GM12875 (cell line): ENCODE results near the gene ASB18.

Experiments
- H3K4me3 ChIP-seq: one replicate; pipeline ENCODE4 v1.5.1; 2011; ENCODE audit warnings: low read depth, low read length, control low read depth
- CTCF ChIP-seq: IDR thresholded peaks from 2 replicates; pipeline ENCODE4 v1.5.1; 2011; ENCODE audit warnings: low read depth, mild to moderate bottlenecking, control low read depth, inconsistent platforms, low read length, moderate library complexity, borderline replicate concordance; ENCODE audit not compliant: insufficient read depth

Gene ASB18

DNA sequence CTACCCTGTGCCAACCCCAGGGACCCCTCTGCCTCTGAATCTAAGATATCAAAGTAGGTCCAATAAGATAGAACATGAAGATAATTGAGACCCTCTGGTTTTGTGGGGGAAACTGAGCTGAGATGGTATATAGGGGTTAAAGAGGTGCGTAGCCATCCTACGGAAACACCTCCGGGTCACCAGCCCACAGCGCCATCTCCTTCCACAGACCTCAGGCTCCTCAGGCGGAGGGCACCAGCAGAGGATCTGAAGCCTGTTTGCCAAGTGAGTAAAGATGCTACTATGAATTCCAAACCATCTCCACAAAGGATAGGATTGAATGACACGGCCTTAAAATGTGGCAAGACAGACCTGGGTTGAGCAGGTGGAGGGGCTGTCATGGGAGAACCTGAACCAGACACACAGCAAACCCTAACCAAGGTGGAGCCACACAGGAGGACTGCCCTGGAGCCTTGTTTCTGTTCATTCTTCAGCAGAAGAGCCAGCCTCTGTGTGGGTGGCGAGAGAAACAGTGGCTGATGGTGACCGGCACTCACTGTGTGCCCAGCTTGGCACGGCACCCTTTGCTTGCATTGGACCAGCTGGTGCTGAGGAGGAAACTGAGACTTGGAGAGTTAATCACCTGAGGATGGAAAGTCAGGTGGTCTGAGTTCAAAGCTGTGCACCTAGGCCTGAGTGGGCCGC, 106.2 kb downstream of the ASB18 start:
- TF ChIP-seq CTCF: no peak
- no peak overlapping the region for H3K4me3 ChIP-seq

DNA sequence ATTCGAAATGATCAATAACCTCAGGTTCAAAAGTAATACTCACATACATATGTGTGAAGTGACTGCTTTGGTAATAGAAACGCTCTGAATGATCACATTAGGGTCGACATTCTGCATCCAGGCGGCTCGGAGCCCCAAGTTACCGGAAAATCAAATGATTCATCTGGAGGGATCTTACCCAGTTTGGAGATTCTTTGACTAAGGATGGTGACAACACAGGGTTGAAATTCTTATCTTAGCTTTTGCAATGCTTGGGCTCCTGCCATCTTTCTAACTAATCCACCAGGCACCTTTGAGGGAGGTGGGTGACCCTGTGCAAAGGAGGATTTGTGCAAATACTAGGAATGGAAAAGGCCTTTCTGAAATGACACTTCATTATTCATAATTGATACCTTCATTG, 106.8 kb downstream of the ASB18 start:
- no peak for TF ChIP-seq CTCF
- H3K4me3 ChIP-seq: no peak overlapping the region

DNA sequence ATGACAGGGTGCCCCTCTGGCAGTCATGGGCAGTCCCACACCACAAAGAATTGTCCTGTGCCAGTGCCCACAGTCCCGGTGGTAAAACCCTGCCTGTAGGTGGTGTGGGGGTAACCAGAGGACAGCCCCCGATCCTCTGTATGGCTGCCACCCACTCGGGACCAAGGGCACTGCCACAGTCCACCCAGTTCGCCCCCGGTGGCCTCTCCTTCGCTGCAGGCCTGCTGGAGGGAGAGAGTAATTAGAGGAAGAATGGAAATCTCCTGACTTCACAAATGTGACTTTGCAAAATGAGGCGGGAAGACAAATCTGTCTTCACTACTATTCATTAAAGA, 107.4 kb downstream of the ASB18 start:
- TF ChIP-seq CTCF: no peak
- H3K4me3 ChIP-seq: no peak overlapping the region

DNA sequence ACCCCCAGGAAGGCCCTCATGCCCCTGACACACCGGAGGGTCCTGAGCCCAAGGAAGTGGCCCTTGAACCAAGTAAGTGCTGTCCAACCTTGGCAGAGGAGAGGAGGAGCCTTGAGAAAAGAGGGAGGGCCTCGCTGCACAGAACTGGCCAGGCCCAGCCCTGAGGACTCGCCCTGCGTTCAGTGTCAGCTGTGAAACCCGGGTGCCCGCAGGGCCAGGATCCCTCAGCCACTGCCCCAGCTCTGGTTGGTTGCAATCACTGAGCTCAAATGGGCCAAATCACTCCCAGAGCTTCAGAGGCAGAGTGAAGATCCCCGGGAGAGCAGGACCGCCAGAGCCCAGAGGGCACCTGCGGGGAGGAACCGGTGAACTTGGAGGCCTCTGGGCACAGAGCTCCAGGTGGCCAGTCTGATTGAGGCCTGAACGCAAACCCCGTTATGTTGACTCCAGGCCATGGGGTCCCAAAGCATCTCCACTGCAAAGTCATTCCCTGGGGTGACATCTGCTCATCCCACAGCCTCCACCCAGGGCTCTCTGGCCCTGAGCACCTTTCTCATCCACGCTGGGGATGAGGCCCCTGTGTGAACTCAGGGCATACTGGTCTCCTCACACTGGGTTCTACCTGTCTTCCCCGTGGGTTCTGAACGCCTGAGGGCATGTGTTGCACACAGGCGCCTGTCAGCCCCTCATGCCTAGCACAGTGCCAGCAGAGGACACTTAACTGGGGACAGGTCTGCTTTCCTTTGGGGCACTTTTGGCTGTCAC, 107.9 kb downstream of the ASB18 start:
- TF ChIP-seq CTCF: no peak
- H3K4me3 ChIP-seq: no peak overlapping the region

GRCh38 chr2:236155406-236155805, 108.8 kb downstream of the ASB18 start:
- no peak overlapping the region for H3K4me3 ChIP-seq
- no peak for TF ChIP-seq CTCF

- TF ChIP-seq CTCF: no peak
- no peak overlapping the region for H3K4me3 ChIP-seq
Observed at GRCh38 chr2:236146436-236146835, 117.8 kb downstream of the ASB18 start.

GRCh38 chr2:236143811-236144210, 120.4 kb downstream of the ASB18 start:
- no peak overlapping the region for H3K4me3 ChIP-seq
- TF ChIP-seq CTCF: no peak
